Stomach (tissue), 4 donors: ENCODE measurements around the gene STIM2.

Experiments used
- EP300 ChIP-seq: sonication (generic); formaldehyde crosslinking; IDR thresholded peaks from one replicate; pipeline ENCODE4 v1.6.1; 2017; ENCODE audit warnings: antibody characterized with exemption
- POLR2A ChIP-seq, 4 donors: fragments of 450-650 bp; IDR thresholded peaks; one replicate each; pipeline ENCODE4 v1.6.1; 2016; ENCODE audit warnings: antibody characterized with exemption in 4 of 4, control low read depth in 2 of 4, mild to moderate bottlenecking in 1 of 4, moderate library complexity in 1 of 4
- POLR2AphosphoS5 ChIP-seq, 3 donors: sonication (generic); formaldehyde crosslinking; IDR thresholded peaks; one replicate each; pipeline ENCODE4 v1.6.1; 2016; ENCODE audit warnings: antibody characterized with exemption in 3 of 3
- TF ChIP-seq, protein P1 (sequence below), 7 experiments: fragments of 450-650 bp in 4 of 7; fragments of 200-600 bp in 3 of 7; sonication (generic) in 3 of 7; IDR thresholded peaks; one replicate each; pipeline ENCODE4 v1.5.1; 2016 to 2019; ENCODE audit warnings: antibody characterized with exemption in 7 of 7, control low read depth in 2 of 7, mild to moderate bottlenecking in 1 of 7

DNA sequence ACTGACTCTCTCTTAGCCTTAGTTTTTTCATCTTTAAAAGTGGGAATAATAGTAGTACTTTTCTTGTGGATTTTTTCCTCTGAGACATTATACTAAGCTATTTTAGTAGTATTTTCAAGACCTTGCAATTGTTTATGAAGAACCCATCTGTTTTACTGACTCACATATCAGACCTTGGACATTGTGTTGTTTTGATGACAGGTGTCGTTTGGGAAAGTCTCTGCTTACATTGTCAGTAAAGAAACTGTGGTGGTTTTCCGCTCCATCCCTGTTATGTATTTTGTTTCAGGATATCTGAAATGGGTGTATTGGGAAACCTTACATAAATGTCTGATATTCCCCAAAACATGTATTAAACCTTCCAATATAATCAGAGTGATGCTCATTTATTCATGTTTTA is 92.2 kb downstream of the STIM2 start:
- TF ChIP-seq, protein P1, sequence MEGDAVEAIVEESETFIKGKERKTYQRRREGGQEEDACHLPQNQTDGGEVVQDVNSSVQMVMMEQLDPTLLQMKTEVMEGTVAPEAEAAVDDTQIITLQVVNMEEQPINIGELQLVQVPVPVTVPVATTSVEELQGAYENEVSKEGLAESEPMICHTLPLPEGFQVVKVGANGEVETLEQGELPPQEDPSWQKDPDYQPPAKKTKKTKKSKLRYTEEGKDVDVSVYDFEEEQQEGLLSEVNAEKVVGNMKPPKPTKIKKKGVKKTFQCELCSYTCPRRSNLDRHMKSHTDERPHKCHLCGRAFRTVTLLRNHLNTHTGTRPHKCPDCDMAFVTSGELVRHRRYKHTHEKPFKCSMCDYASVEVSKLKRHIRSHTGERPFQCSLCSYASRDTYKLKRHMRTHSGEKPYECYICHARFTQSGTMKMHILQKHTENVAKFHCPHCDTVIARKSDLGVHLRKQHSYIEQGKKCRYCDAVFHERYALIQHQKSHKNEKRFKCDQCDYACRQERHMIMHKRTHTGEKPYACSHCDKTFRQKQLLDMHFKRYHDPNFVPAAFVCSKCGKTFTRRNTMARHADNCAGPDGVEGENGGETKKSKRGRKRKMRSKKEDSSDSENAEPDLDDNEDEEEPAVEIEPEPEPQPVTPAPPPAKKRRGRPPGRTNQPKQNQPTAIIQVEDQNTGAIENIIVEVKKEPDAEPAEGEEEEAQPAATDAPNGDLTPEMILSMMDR (IDR thresholded peaks at IDR 0.05) = no peak
- no peak for TF ChIP-seq POLR2A (IDR thresholded peaks at IDR 0.05)
- no peak for TF ChIP-seq POLR2AphosphoS5 (IDR thresholded peaks at IDR 0.05)
- TF ChIP-seq EP300 = no peak
